NB4 (cell line): ENCODE results near the gene FBXO21.

Source experiments
- MYC ChIP-seq: IDR thresholded peaks from 2 replicates; pipeline ENCODE4 v1.6.1; 2011; ENCODE audit warnings: low read depth, low read length
- TF ChIP-seq, protein P1 (sequence below): IDR thresholded peaks from one replicate; pipeline ENCODE4 v1.5.1; 2012; ENCODE audit warnings: low read depth, low read length

DNA sequence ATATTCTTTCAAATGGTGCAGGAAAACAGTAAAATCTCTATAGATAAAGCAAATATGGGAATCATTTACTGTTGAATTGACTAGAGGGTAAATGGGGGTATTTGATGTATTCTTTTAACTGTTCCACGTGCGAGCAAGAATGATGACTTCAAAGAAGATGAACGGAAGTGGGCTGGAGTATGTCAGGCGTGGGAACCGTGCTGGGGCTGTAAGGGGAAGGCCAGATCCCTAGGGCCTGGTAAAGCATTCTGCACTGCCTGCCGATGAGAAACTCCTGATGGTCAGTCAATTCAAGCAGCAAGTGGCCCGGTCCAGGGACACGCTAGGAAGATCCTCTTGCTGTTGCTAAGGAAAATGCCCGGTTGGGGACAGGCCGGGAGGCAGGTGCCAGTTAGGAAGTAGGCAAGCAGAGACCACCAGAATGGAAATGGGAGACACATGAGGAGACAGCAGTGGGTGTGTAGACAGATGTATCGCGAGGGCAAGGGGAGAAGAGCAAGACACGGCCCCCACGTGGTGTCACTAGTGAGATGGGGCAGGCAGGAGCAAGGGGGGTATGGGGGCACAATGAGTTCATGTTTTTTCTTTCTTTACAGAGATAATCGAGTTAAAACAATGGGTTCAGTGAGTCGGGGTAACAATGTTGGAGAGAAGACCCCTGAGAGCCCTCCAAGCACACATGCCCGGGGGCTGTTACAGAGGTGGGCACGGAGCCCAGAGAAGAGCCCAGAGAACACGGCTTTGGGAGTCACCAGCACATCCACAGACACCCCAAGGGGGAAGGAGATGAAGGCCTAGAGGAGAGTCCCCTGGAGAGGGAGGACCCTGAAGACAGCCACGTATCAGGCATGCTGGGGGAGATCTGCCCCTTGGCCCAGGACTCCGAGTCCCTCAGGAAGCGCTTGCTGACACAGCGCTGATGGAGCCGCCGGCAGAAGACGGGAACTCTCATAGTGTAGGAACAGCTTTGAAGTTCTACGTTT lies 37.2 kb downstream of the FBXO21 start:
- TF ChIP-seq, protein P1, sequence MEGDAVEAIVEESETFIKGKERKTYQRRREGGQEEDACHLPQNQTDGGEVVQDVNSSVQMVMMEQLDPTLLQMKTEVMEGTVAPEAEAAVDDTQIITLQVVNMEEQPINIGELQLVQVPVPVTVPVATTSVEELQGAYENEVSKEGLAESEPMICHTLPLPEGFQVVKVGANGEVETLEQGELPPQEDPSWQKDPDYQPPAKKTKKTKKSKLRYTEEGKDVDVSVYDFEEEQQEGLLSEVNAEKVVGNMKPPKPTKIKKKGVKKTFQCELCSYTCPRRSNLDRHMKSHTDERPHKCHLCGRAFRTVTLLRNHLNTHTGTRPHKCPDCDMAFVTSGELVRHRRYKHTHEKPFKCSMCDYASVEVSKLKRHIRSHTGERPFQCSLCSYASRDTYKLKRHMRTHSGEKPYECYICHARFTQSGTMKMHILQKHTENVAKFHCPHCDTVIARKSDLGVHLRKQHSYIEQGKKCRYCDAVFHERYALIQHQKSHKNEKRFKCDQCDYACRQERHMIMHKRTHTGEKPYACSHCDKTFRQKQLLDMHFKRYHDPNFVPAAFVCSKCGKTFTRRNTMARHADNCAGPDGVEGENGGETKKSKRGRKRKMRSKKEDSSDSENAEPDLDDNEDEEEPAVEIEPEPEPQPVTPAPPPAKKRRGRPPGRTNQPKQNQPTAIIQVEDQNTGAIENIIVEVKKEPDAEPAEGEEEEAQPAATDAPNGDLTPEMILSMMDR = no peak
- TF ChIP-seq MYC = no peak
